Stomach (tissue), 9 donors: ENCODE data around the gene CIZ1. TPM values are rescaled to one million over a fixed set of nuclear protein-coding genes. Genes with fewer than 3 reads are reported as not detected.

Experiments used
- DNase-seq, 2 donors: peaks; one replicate each; pipeline versions ENCODE4 v3.0.0 to v3.0.0-alpha.2; 2013 to 2019
- H3K27ac ChIP-seq, 5 donors: fragments of 200-600 bp in 4 of 5; sonication (generic) in 4 of 5; one replicate each; pipeline ENCODE4 v1.5.1; 2013 to 2019; ENCODE audit warnings: mild to moderate bottlenecking in 1 of 5, moderate library complexity in 1 of 5
- H3K27me3 ChIP-seq, 3 donors: fragments of 200-600 bp; sonication (generic); one replicate each; pipeline ENCODE4 v1.5.1; 2017 to 2019; ENCODE audit warnings: mixed run types in 1 of 3
- H3K36me3 ChIP-seq, 4 donors: fragments of 200-600 bp; sonication (generic); 1 replicate in 3 of 4; 2 replicates in 1 of 4; pipeline ENCODE4 v1.5.1; 2016 to 2019
- H3K4me1 ChIP-seq, 4 donors: fragments of 200-600 bp; sonication (generic); one replicate each; pipeline ENCODE4 v1.5.1; 2016 to 2019
- H3K4me3 ChIP-seq, 4 donors: fragments of 200-600 bp; sonication (generic) in 3 of 4; one replicate each; pipeline ENCODE4 v1.5.1; 2016 to 2019; ENCODE audit warnings: mild to moderate bottlenecking in 1 of 4
- H3K9me3 ChIP-seq, 4 donors: fragments of 200-600 bp; sonication (generic); one replicate each; pipeline ENCODE4 v1.5.1; 2016 to 2019
- EP300 ChIP-seq: sonication (generic); formaldehyde crosslinking; IDR thresholded peaks from one replicate; pipeline ENCODE4 v1.6.1; 2017; ENCODE audit warnings: antibody characterized with exemption
- POLR2A ChIP-seq, 4 donors: fragments of 450-650 bp; IDR thresholded peaks; one replicate each; pipeline ENCODE4 v1.6.1; 2016; ENCODE audit warnings: antibody characterized with exemption in 4 of 4, control low read depth in 2 of 4, mild to moderate bottlenecking in 1 of 4, moderate library complexity in 1 of 4
- POLR2AphosphoS5 ChIP-seq, 3 donors: sonication (generic); formaldehyde crosslinking; IDR thresholded peaks; one replicate each; pipeline ENCODE4 v1.6.1; 2016; ENCODE audit warnings: antibody characterized with exemption in 3 of 3
- WGBS, 5 donors: extraction: QIAGEN DNeasy Blood & Tissue Kit in 3 of 5; methylation state at CpG; one replicate each; pipeline versions ENCODE4 v1.1.5 to v1.1.7; 2013 to 2018; 5-methylcytosine and 5-hydroxymethylcytosine counted together
- intact Hi-C: fragments of 100-400 bp; cut with DNase I; formaldehyde crosslinking; loops from one replicate; pipeline ENCODE4 v1.15.1; 2023; ENCODE audit warnings: low total_unique reads
- polyA plus RNA-seq, 3 donors: library from polyadenylated mRNA; stranded (reverse); fragments of 200-250 nt; gene quantifications; one replicate each; pipeline ENCODE4 v1.2.3, GENCODE V29; 2013
- total RNA-seq, 5 donors: library from RNA; depleted of rRNA; stranded (reverse); fragments of >200 nt; gene quantifications; one replicate each; pipeline versions ENCODE4 v1.1.0 to v1.2.3, GENCODE V29; 2014 to 2016
- TF ChIP-seq, protein P1 (sequence below), 7 experiments: fragments of 450-650 bp in 4 of 7; fragments of 200-600 bp in 3 of 7; sonication (generic) in 3 of 7; IDR thresholded peaks; one replicate each; pipeline ENCODE4 v1.5.1; 2016 to 2019; ENCODE audit warnings: antibody characterized with exemption in 7 of 7, control low read depth in 2 of 7, mild to moderate bottlenecking in 1 of 7
- donor health status: healthy with polysubstance abuse.
- donor health status: Bipolar disorder and iron deficiency.
- donor health status: healthy.

The CIZ1 gene
- total and polyA plus RNA-seq, 8 donors, result 15.2 to 217 (median 55.6) TPM

DNA sequence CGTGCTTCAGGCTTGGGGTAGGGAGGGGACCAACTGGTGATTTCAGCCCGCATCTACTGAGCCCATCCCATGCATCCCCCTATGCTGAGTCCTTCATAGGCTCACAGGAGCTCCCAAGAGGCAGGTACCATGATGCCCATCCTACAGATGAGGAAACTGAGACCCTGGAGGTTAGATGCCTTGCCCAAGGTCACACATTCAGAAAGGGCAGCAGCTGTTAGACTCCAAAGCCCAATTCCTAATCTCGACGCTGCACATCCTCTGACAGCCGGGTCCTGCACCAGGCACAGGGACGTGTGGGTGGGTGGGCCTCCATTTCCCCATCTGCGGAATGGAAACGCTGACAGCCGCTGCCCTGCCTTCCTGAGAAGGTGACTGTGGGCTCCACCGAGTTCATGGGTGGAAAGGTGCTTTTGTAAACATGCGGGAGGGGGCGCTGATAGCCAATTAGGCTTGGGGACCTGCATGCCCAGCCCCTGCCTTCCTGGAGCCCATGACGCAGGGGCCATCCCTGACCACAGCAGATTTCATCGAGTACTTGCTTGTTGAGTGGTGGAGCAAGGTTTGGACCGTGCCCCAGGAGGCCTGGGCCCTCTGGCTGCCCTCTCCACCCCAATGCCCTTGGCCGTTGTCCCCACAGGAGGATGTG, 14.0 kb upstream of the CIZ1 start:
- DNase-seq, result no peak
- H3K4me3 ChIP-seq, result no peak overlapping the region
- H3K4me1 ChIP-seq, result peaks cover 11 to 18% (median 15%) of the 10 kb centered on the region in 4 donors
- WGBS, 5 donors, result 69 to 79% (median 74%) methylated on average over 15 to 16 of the region's 16 CpGs
- peaks cover 6 to 54% (median 28%) of the 10 kb centered on the region in 3 donors for H3K27me3 ChIP-seq
- no peak overlapping the region for H3K27ac ChIP-seq
- intact Hi-C loops, result no loop called here
- no peaks in the 10 kb centered on the region for H3K9me3 ChIP-seq
- TF ChIP-seq, protein P1, sequence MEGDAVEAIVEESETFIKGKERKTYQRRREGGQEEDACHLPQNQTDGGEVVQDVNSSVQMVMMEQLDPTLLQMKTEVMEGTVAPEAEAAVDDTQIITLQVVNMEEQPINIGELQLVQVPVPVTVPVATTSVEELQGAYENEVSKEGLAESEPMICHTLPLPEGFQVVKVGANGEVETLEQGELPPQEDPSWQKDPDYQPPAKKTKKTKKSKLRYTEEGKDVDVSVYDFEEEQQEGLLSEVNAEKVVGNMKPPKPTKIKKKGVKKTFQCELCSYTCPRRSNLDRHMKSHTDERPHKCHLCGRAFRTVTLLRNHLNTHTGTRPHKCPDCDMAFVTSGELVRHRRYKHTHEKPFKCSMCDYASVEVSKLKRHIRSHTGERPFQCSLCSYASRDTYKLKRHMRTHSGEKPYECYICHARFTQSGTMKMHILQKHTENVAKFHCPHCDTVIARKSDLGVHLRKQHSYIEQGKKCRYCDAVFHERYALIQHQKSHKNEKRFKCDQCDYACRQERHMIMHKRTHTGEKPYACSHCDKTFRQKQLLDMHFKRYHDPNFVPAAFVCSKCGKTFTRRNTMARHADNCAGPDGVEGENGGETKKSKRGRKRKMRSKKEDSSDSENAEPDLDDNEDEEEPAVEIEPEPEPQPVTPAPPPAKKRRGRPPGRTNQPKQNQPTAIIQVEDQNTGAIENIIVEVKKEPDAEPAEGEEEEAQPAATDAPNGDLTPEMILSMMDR (IDR thresholded peaks at IDR 0.05), result no peak
- no peak for TF ChIP-seq EP300
- no peak for TF ChIP-seq POLR2AphosphoS5 (IDR thresholded peaks at IDR 0.05)
- no peak for TF ChIP-seq POLR2A (IDR thresholded peaks at IDR 0.05)
- no peaks in the 10 kb centered on the region for H3K36me3 ChIP-seq

DNA sequence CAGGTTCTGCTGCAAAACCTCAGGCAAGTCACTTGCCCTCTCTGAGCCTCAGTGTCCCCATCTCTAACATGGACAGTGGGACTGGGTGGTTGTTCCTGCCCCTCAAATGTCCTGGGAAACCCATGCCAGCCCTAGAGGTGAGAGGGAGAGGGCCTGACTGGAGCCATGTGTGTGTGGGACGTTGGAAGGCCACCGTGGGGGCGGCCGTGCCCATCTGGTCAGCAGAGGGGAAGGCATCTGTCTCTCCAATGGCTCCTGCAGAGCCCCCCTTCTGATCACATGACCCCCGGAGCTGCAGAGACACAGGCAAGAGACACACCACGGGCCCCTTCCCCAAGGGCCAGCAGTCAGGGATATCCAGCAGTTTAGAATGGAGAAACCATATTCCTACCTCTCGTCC, 13.5 kb upstream of the CIZ1 start:
- Histone ChIP-seq H3K4me1 (peaks cover 11 to 18% (median 15%) of the 10 kb centered on the region in 4 donors), H3K27ac (peak overlapping the region in 1 of 5 donors; percentile 75), H3K27me3 (peaks cover 6 to 54% (median 28%) of the 10 kb centered on the region in 3 donors), H3K9me3 (no peaks in the 10 kb centered on the region), H3K4me3 (no peak overlapping the region), H3K36me3 (no peaks in the 10 kb centered on the region)
- DNase-seq, result no peak
- TF ChIP-seq EP300 (no peak), POLR2AphosphoS5 (IDR thresholded peaks at IDR 0.05) (no peak), POLR2A (IDR thresholded peaks at IDR 0.05) (no peak)
- TF ChIP-seq, protein P1 (IDR thresholded peaks at IDR 0.05), result no peak
- WGBS, 5 donors, result 50 to 78% (median 72%) methylated on average over 2 to 7 of the region's 7 CpGs
- intact Hi-C loops, result no loop called here

DNA sequence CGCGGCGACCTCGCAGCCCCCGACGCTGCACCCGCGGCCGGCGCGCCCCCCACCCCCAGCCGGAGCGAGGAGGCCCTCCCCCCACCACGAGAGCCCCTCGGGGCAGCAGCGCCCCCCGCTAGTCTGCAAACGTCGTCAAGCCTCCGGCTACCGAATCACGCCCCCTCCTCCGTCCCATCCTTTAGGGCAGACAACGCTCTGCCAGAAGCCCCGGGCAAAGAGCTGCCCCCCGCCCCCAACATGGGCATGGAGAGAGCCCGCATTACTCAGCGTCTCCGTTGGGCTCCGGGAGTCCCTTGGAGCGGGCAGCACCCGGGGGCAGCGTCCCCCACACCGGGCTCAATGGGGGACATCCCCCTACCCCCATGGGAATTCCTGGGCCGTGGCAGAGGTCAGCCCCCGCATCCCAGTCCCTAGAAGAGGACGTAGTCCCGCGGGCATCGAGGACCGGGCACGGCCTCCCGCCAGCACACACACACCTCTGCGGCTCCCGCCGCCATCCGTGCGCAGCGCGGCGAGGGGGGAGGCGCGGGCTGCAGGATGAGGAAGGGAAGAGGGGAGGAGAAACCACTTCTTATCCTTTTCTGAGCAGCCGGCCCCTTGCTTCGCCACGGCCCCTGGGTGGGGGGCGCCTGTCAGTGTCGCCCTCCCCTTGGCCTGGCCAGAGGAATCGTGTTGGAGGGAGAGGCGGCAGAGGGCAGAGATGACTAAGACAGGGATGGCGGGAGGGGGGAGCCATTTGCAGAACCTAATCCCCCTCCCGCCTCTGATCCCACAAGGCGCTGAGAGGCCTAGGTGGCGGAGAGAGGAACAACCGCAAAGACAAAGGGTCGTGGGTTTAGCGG, 12.6 kb upstream of the CIZ1 start:
- no peak for TF ChIP-seq POLR2AphosphoS5 (IDR thresholded peaks at IDR 0.05)
- TF ChIP-seq EP300, result no peak
- TF ChIP-seq, protein P1 (IDR thresholded peaks at IDR 0.05), result no peak

DNA sequence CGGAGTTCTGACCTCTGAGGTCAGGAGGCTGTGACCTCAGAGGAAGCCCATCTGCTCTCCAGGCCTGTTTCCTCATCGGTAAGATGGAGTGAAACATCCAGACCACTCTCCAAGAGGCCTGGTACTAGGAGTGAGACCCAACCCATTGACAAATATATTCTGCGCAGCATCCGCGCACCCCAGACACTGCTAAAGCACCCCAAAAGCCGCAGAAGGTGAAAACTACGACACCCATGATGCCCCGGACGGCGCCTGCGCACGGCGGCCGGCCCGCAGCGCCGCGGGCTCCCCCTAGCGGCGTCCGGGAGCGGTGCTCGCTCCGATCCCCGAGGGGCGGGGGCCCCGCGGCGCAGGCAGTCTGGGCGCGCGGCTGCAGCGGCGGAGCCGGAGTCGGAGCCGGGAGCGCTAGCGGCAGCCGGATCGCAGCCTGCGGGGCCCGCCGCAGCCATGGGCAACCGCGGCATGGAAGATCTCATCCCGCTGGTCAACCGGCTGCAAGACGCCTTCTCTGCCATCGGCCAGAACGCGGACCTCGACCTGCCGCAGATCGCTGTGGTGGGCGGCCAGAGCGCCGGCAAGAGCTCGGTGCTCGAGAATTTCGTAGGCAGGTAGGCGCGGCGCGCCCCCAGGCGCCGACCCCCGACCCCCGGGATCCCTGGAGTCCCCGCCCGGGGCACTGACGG, 11.8 kb upstream of the CIZ1 start, which contains the start of gene DNM1:
DNM1 (plus strand) TSS at position 356 of the 683 bp plus-strand sequence; CDS start at position 448, 92 bp downstream.
- H3K4me1 ChIP-seq, result peaks cover 11 to 18% (median 15%) of the 10 kb centered on the region in 4 donors
- peaks cover 6 to 42% (median 26%) of the 10 kb centered on the region in 3 donors for H3K27me3 ChIP-seq
- intact Hi-C loops, result no loop called here
- TF ChIP-seq POLR2A (IDR thresholded peaks at IDR 0.05) (no peak), POLR2AphosphoS5 (IDR thresholded peaks at IDR 0.05) (peak in 1 of 3 donors; percentile 34)
- TF ChIP-seq, protein P1 (IDR thresholded peaks at IDR 0.05), result peak in 4 of 7 experiments; percentile 28 to 98 (median 86)
- no peaks in the 10 kb centered on the region for H3K9me3 ChIP-seq
- peak within 1 kb of the TSS in 3 of 5 donors; percentile 40 to 75 (median 58) for H3K27ac ChIP-seq
- peak within 1 kb of the TSS; percentile 60 to 89 (median 68) for H3K4me3 ChIP-seq
- no peaks in the 10 kb centered on the region for H3K36me3 ChIP-seq
- WGBS, 5 donors, result 0 to 2% (median 1%) methylated on average over 8 to 72 of the region's 72 CpGs
- peak; percentile 69 to 91 for DNase-seq

More for the DNA sequence above, 12.6 kb upstream of the CIZ1 start:
- Histone ChIP-seq H3K27me3 (peaks cover 6 to 49% (median 28%) of the 10 kb centered on the region in 3 donors), H3K4me1 (peaks cover 11 to 18% (median 15%) of the 10 kb centered on the region in 4 donors), H3K27ac (peak overlapping the region in 3 of 5 donors; percentile 40 to 75 (median 58)), H3K9me3 (no peaks in the 10 kb centered on the region), H3K4me3 (peak overlapping the region; percentile 60 to 89 (median 68)), H3K36me3 (no peaks in the 10 kb centered on the region)
- peak in 1 of 2 donors; percentile 68 for DNase-seq
- 1 to 2% (median 1%) methylated on average over 38 to 67 of the region's 67 CpGs for WGBS, 5 donors
- intact Hi-C loops, result no loop called here
